NB4 (cell line): Measurements from ENCODE around the gene FAM9B.

Source experiments
- DNase-seq: peaks from one replicate; pipeline ENCODE4 v3.0.0; 2010; ENCODE audit warnings: low read depth
- H3K4me3 ChIP-seq: one replicate; pipeline ENCODE4 v1.5.1; 2011; ENCODE audit warnings: mild to moderate bottlenecking, low read depth, low read length, moderate library complexity
- MYC ChIP-seq: IDR thresholded peaks from 2 replicates; pipeline ENCODE4 v1.6.1; 2011; ENCODE audit warnings: low read depth, low read length
- POLR2A ChIP-seq: IDR thresholded peaks from 2 replicates; pipeline ENCODE4 v1.6.1; 2011; ENCODE audit warnings: mild to moderate bottlenecking; ENCODE audit not compliant: insufficient read length; ENCODE audit errors: extremely low read depth
- TF ChIP-seq, protein P1 (sequence below): IDR thresholded peaks from one replicate; pipeline ENCODE4 v1.5.1; 2012; ENCODE audit warnings: low read depth, low read length
- TF ChIP-seq, protein P2 (sequence below): IDR thresholded peaks from 2 replicates; pipeline ENCODE4 v1.6.1; 2011; ENCODE audit warnings: low read depth, low read length

The FAM9B gene

DNA sequence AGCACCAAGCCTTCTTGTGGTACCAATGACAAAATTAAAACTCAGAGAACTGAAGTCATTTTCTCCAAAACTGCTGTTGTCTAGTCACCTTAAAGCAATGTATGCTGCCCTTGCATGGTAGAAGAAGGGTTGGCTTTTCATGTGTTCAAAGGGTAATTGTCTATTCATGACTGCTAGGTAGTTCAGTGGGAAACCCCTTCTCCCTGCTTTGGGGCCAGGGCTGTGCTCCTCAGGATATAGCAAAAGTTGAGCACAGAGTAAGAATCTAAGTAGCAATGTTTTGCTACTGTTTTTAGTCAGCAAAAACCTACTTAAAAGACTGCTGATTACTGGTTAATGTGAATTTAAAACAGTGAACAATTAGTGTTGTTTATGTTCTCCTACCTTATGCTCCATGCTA lies 30.8 kb upstream of the FAM9B start:
- H3K4me3 ChIP-seq = no peak overlapping the region
- no peak for DNase-seq
- no peak for TF ChIP-seq MYC
- TF ChIP-seq, protein P1, sequence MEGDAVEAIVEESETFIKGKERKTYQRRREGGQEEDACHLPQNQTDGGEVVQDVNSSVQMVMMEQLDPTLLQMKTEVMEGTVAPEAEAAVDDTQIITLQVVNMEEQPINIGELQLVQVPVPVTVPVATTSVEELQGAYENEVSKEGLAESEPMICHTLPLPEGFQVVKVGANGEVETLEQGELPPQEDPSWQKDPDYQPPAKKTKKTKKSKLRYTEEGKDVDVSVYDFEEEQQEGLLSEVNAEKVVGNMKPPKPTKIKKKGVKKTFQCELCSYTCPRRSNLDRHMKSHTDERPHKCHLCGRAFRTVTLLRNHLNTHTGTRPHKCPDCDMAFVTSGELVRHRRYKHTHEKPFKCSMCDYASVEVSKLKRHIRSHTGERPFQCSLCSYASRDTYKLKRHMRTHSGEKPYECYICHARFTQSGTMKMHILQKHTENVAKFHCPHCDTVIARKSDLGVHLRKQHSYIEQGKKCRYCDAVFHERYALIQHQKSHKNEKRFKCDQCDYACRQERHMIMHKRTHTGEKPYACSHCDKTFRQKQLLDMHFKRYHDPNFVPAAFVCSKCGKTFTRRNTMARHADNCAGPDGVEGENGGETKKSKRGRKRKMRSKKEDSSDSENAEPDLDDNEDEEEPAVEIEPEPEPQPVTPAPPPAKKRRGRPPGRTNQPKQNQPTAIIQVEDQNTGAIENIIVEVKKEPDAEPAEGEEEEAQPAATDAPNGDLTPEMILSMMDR = no peak
- TF ChIP-seq, protein P2, sequence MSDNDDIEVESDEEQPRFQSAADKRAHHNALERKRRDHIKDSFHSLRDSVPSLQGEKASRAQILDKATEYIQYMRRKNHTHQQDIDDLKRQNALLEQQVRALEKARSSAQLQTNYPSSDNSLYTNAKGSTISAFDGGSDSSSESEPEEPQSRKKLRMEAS = no peak

DNA sequence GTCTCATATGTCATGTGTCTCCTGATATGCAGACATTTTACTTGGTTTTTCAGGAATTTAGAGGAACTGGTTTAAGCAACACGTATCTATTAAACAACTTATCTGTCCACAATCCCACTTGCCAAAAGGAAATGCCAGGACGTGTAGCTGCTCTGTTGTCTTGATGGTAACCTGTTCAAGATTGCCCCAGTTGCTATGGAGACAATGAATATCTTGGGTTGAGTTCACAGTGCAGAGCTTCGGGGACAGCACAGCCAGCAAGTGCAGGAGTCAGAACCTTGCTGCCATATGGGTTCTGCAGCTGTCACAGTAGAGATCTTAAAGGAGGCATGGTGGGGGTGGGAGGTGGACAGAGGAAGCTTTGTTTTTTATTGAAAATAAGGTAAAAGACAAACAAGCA lies 28.7 kb upstream of the FAM9B start:
- TF ChIP-seq MYC = no peak
- TF ChIP-seq, protein P2 = no peak
- TF ChIP-seq, protein P1 = no peak
- no peak for TF ChIP-seq POLR2A
- DNase-seq = no peak
- H3K4me3 ChIP-seq = no peak overlapping the region

DNA sequence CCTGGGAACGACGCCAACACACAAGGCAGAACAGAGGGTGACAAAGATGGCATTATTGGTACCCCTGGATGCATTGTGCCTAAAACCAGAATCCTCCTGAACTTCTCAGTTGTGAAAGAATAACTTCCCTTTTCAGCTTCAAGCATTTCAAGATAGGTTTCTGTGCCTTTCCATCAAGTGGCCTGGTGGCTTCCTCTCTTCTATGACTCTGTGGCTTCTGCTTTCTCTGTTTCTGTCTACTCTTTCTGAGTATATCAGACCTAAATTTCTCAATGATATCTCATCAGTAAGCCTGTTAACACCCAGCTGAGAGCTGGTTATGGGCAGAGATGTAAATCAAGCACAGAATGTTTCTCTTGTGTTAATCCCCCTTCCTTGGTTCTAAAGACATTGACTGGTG lies 21.4 kb upstream of the FAM9B start:
- TF ChIP-seq POLR2A = no peak
- TF ChIP-seq, protein P2 = no peak
- TF ChIP-seq, protein P1 = no peak
- TF ChIP-seq MYC = no peak
- DNase-seq = peak; percentile 51
- no peak overlapping the region for H3K4me3 ChIP-seq

DNA sequence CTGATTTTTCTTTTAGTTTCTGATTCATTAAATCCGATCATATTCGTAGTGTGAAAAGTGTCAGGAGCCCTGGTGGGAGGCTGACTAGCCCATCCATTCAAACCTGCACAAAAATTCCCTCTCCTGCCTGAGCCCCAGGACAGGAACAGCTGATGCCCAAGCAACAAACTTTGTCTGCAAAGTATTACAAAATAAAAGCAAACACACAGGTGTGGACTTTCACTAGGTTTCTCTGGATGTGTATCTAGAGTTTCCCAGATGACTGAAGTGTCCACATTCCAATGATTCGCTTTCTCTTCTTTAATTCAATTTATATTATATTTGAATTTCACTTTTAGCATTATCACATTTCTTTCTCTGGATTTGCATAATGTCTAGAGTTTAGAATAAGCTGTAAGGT lies 18.2 kb upstream of the FAM9B start:
- DNase-seq = no peak
- H3K4me3 ChIP-seq = no peak overlapping the region
- TF ChIP-seq, protein P2 = no peak
- TF ChIP-seq MYC = no peak

DNA sequence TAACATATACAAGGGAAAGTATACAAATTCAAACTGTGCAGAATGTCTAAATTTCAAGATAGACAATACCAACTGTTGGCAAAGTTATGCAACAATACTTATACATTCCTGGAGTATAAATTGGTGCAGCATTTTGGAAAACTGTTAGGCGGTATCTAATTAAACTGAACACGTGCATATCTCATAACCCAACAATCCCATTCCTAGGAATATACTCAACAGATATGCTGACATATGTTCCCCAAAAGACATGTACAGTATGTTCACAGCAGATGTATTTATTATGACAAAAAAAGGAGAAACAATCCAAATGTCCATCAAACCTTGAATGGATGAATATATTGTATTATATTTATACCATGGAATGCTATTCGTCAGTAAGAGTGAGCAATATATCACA lies 16.4 kb upstream of the FAM9B start:
- no peak for DNase-seq
- no peak for TF ChIP-seq MYC
- no peak for TF ChIP-seq POLR2A
- TF ChIP-seq, protein P2 = no peak
- TF ChIP-seq, protein P1 = no peak
- no peak overlapping the region for H3K4me3 ChIP-seq

DNA sequence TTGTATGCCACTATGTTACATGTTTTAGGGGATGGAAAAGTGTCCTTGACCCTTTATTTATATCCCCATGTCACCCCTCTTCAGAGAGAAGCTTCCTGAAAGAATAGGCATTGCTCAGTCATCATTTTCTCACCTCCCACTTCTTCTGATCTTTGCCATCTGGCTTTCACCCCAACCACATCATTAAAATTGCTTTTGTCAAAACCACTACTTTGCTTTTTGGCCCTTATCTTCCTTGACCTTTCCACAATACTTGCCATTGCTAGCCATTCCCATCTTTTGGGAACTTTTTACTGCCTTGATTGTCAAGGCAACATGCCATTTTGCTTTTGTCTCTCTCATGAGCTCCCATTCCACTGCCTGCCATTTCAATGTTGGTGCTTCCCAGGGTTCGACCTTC lies 14.9 kb upstream of the FAM9B start:
- H3K4me3 ChIP-seq = no peak overlapping the region
- DNase-seq = no peak
- TF ChIP-seq, protein P2 = no peak

DNA sequence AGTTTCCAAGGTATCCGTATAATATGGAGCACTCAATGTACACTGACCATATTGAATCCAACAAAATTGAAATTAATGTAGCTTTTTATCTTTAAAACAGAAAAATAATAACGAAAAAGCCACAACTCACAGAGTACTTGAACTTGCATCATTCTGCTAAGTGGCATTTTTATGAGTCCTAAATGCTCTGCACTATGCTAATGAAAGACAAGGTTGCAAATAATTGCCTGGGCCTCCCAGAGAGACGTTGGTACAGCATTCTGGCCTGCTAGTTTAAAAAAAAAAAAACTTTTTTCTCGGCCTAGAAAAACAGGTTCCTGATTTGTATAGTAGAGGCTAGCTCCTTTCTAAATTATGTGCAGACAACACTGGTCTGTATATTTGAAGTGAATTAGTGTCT lies 4.3 kb upstream of the FAM9B start:
- DNase-seq = no peak
- no peak overlapping the region for H3K4me3 ChIP-seq
- TF ChIP-seq POLR2A = no peak
